PC-9 (cell line): ENCODE data around the gene ATRN.

Experiments used
- EZH2 ChIP-seq: fragments of 200-600 bp; sonication (generic); IDR thresholded peaks from 2 replicates; pipeline ENCODE4 v1.8.0; 2017; ENCODE audit warnings: antibody characterized with exemption, low read depth
- TF ChIP-seq, protein P1 (sequence below): fragments of 200-600 bp; sonication (generic); conservative IDR thresholded peaks from 2 replicates; pipeline ENCODE4 v1.6.1; 2017; ENCODE audit warnings: mixed run types, antibody characterized with exemption, mild to moderate bottlenecking, moderate library complexity

DNA sequence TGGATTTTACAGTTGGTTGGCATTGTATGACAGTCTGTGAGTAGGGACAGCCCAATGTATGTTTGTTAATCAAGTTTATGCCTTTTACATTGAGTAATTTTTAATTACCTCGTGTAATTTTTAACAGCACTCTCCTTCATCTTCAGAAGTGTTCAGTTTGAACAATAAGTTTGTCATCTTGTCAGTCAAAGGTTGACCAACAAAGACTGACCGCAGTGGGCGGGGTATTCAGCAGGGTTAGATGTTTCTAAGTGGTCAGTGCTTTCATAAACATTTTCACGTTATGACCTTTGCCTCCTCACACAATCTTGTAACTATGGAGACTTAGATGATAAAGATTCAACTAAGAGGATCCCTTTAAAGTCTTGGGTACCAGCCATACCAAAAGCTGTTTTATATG is 151.6 kb downstream of the ATRN start:
- TF ChIP-seq EZH2 = no peak
- TF ChIP-seq, protein P1, sequence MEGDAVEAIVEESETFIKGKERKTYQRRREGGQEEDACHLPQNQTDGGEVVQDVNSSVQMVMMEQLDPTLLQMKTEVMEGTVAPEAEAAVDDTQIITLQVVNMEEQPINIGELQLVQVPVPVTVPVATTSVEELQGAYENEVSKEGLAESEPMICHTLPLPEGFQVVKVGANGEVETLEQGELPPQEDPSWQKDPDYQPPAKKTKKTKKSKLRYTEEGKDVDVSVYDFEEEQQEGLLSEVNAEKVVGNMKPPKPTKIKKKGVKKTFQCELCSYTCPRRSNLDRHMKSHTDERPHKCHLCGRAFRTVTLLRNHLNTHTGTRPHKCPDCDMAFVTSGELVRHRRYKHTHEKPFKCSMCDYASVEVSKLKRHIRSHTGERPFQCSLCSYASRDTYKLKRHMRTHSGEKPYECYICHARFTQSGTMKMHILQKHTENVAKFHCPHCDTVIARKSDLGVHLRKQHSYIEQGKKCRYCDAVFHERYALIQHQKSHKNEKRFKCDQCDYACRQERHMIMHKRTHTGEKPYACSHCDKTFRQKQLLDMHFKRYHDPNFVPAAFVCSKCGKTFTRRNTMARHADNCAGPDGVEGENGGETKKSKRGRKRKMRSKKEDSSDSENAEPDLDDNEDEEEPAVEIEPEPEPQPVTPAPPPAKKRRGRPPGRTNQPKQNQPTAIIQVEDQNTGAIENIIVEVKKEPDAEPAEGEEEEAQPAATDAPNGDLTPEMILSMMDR = no peak
